ENCODE results near the gene PLEKHG2. TPM values are rescaled to one million over a fixed set of nuclear protein-coding genes. Genes with fewer than 3 reads are reported as not detected.

PLEKHG2 gene
- total RNA-seq, 1 donor from 2014 or later: 10.5 TPM

Other genes with a start within 250 kb of the PLEKHG2 start
- gene NCCRP1, start 215.7 kb upstream of the PLEKHG2 start, total RNA-seq: not detected in 2 replicates
- gene SYCN, start 208.4 kb upstream of the PLEKHG2 start, total RNA-seq: not detected in 2 replicates
- gene IFNL3, start 167.7 kb upstream of the PLEKHG2 start, total RNA-seq: not detected in 2 replicates
- gene IFNL4, start 163.8 kb upstream of the PLEKHG2 start, total RNA-seq: not detected in 2 replicates
- gene IFNL2, start 144.3 kb upstream of the PLEKHG2 start, total RNA-seq: not detected in 2 replicates
- gene IFNL1, start 116.3 kb upstream of the PLEKHG2 start, total RNA-seq: not detected in 2 replicates
- 0.39 and 0.76 TPM in 2 replicates for gene LRFN1, start 91.8 kb upstream of the PLEKHG2 start, total RNA-seq
- 194 and 220 TPM in 2 replicates for gene GMFG, start 76.6 kb upstream of the PLEKHG2 start, total RNA-seq
- 19.8 and 31.2 TPM in 2 replicates for gene SAMD4B, start 70.2 kb upstream of the PLEKHG2 start, total RNA-seq
- 23.4 and 24.9 TPM in 2 replicates for gene PAF1, start 21.6 kb upstream of the PLEKHG2 start, total RNA-seq
- 11.6 and 17.3 TPM in 2 replicates for gene MED29, start 21.3 kb upstream of the PLEKHG2 start, total RNA-seq
- gene ZFP36, start 5.8 kb upstream of the PLEKHG2 start, total RNA-seq: 0.64 and 1.8 TPM in 2 replicates
- gene RPS16, start 23.3 kb downstream of the PLEKHG2 start, total RNA-seq: 117 and 133 TPM in 2 replicates
- 29.9 and 38.1 TPM in 2 replicates for gene SUPT5H, start 32.9 kb downstream of the PLEKHG2 start, total RNA-seq
- gene TIMM50, start 68.2 kb downstream of the PLEKHG2 start, total RNA-seq: 48.3 and 50.3 TPM in 2 replicates
- gene DLL3, start 86.3 kb downstream of the PLEKHG2 start, total RNA-seq: 0.25 and 0.39 TPM in 2 replicates
- not detected in 2 replicates for gene SELENOV, start 102.5 kb downstream of the PLEKHG2 start, total RNA-seq
- 1.8 and 3.1 TPM in 2 replicates for gene EID2B, start 120.2 kb downstream of the PLEKHG2 start, total RNA-seq
- gene EID2, start 127.5 kb downstream of the PLEKHG2 start, total RNA-seq: 13.2 and 17.4 TPM in 2 replicates
- gene LGALS13, start 189.9 kb downstream of the PLEKHG2 start, total RNA-seq: not detected in 2 replicates
- not detected in 2 replicates for gene LGALS16, start 243.2 kb downstream of the PLEKHG2 start, total RNA-seq

All from dermis microvascular lymphatic vessel endothelial cell (primary cell).